GM18867 (cell line): ENCODE results near the gene OR2C1.

Source experiments
- ATAC-seq: cut with Tn5 transposase; IDR thresholded peaks from one replicate; pipeline ENCODE4 v1.9.1; 2021; ENCODE audit warnings: mild to moderate bottlenecking, moderate library complexity; ENCODE audit not compliant: unreplicated experiment

The OR2C1 gene

DNA sequence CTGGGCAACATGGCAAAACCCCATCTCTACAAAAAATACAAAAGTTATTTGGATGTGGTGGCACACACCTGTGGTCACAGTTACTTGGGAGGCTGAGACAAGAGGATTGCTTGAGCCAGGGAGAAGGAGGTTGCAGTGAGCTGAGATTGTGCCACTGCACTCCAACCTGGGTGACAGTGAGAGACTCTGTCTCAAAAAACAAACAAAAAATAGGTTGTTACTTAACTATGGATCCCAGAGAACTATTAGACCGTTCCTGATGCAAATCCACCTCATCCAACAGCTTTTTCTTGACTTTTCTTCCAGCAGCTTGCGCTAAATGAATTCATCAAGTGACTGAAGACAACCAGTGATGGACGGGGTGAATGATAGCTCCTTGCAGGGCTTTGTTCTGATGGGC lies at the start of gene OR2C1:
OR2C1 (plus strand) TSS at position 301 of the 400 bp plus-strand sequence; CDS start at position 353, 52 bp downstream.
- no peak for ATAC-seq

DNA sequence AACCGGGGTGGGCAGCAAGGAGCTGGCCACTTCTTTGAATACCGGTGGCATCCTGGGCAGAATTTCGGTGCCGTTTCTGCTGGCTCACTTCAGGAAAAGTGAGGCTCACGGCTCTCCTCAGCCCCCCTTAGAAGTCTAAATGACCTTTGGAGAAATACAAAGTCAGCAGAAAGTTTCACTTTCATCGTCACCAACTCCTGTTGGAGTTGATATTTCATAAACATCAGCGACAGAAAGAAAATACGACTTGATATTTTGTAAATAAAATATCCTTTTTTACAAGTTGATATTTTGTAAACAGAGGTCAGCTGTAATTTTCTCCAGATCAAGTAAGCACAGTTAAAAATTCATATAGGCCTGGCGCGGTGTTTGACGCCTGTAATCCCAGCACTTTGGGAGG lies 49.6 kb upstream of the OR2C1 start:
- no peak for ATAC-seq

DNA sequence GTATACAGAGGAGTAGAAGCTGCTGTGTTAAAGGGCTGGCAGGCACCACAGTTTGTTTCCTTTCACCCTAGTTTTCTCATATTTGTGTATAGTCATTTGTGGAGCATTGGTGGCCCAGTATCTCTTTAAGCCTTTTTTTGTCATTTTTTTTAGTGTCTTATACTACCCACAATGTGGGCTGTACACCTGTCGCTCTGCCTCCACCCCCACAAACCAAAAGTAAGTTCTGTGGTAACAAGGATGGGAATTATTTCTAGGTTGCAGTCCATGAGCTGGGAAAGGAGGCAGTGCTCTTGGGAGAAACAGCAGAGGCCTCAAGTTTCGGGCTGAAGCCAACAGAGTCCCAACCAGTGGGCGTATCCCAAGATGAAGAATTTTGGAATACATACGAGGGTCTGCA lies 44.2 kb upstream of the OR2C1 start:
- no peak for ATAC-seq

DNA sequence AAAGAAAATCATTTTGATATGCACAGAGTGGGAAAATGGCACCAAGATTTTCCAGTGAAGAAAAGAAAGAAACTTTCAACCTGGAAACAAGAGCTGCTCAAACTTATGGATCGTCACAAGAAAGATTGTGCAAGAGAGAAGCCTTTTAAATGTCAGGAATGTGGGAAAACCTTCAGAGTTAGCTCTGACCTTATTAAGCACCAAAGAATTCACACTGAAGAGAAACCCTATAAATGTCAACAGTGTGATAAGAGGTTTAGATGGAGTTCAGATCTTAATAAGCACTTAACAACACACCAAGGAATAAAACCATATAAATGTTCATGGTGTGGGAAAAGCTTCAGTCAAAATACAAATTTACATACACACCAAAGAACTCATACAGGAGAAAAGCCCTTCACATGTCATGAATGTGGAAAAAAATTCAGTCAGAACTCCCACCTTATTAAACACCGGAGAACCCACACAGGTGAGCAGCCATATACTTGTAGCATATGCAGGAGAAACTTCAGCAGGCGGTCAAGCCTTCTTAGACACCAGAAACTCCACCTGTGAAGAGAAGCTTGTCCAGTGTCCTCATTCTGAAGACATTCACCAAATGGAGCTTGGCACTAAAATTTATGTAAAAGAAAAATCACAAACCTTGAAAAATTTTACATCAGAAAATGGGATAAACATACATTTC lies 38.2 kb upstream of the OR2C1 start:
- no peak for ATAC-seq

DNA sequence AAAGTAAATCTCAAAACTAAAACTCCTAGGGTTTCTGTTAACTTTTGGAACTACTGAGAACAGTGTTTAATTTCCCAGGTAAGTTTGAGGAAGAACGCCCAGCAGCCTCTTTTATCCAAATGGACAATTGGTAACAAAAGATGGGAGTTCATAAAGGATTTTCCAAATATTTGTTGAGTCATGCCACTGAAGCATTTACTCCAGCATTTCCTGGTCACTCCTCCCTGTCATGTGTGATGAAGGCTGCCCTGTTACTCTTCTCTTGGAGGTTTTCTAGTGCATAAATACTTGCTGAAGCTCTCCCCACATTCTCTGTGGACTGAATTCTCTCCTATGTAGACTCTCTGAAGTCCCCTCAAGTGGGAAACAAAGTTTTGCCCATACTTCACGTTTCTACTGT lies 33.9 kb upstream of the OR2C1 start:
- ATAC-seq, result no peak

DNA sequence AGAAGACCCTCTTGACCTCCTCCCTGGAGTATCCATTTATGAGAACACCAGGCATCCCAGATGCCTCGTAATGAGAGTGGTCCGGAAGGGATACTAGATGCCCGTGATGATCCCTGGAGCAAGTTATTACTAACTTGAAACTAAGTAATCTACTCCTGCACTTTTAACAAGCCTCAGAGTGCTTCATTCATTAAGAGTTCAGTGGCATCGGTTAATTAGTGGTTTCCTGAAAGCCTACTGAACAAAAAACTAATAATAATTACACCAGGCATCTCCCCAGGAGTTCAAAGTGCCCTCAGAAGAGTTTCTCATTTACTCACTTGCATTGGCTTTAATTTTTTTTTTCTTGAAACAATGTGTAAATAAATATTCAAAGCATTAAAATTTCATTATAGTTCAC lies 28.2 kb upstream of the OR2C1 start:
- no peak for ATAC-seq

DNA sequence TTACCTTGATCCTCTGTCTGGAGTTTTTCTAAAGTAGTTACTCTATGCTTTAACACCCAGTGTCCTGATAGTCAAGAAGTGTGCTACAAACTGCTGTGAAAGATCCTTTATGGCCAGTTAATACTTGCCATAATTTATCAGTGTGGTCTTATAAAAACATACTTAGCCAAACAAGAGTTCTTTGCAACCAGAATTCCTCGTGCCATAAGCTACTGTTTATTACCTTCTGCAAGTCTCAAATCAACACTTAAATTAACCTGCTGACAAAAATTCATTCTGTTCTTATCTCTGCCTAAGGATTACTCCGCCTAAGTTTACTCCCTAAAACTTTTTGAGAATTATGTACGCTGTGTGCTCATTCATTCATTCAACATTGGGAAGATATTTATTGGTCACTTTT lies 27.6 kb upstream of the OR2C1 start:
- ATAC-seq, result no peak

DNA sequence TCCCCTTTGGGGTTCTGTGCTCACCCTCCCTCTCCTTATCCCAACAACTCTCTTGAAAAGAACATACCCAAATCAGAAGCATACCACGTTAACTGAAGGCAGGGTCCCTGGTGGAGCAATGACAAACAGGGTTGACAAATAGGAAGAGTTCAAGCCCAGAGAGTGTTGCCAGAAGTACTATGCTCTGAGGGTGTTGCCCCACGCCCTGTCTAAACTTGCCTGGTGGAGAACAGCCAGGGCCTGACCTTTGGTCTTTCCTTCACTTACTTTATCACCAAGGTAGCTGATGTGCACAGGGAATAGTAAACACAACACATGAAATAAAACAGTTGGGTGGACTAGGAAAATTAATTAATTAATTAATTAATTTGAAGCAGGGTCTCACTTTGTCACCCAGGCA lies 27.0 kb upstream of the OR2C1 start:
- ATAC-seq, result no peak

DNA sequence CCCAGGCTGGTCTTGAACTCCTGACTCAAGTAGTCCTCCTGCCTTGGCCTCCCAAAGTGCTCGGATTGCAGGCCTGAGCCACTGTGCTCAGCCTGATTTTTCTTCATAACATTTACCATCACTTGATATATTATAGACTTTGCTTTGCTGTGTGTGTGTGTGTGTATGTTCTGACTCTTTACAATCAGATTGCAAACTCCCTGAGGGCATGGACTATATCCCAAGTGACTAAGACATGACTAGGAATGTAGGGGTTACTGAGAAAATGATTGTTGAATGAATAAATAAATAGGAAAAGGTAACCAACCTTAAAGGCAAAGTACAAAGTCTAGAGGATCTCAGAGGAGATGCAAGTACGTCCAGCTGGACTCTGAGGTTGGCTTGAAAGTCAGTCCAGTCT lies 9.6 kb upstream of the OR2C1 start:
- ATAC-seq, result no peak

DNA sequence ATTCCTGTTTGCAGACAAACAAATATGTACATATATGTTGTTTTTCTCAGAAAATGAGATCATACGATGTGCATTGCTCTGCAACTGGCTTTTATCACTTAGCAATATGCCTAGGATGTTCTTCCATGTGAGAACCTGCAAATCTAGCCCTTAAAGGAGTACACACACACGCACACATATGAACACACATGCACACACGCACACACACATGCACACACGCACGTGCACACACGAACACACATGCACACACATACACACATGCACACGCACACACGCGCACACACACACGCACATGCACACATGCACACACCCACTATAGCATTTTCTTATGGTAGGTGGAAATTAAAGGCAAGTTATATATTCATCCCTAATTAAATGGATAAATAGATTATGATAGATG lies 8.1 kb upstream of the OR2C1 start:
- ATAC-seq, result no peak

DNA sequence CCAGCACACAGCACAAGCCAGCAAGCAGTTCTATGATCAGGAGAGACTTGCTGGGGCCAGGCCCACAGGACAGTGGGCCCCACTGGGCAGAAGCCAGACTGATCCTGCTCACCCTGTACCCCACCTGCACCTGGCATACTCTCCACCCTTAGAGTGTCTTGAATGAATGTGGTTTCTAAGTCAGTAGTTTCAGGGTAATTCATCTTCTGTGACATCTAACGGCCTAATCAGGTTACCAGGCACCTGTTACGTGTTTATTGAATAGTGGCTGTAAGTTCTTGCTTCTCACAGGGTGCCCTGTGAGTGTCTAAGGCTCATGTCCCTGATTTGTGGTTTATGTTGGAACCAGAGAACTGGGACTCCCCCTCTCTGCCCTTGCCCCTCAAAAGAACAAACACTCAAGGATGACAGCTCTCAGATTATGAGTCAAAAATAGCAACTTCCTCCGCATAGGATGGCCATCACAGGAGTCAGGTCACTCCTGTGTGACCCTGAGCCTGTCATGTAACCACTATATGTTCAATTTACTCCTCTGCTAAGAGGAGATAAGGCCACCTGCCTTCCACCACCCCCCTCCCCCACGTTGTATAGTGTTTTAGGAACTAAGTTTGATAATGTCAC lies 7.0 kb upstream of the OR2C1 start:
- ATAC-seq, result no peak

DNA sequence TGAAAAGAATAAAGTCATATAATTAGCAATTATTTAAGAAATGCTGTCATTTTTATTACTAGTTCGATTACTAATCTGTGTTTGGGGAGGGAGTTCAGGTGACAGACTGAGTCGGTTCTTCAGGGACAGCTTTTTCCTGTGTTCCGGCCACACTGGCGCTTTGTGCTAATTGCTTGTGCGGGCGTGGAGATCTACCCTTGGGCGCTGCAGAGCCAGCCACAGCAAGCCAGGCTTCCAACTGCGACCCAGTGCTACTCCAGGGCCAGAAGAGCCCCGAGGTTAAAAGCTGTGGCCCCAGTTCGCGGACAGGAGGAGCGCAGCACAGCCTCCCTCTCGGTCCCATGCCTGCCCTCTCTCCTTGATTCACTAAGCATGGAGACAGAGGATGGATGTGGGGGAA lies 6.5 kb upstream of the OR2C1 start:
- no peak for ATAC-seq

DNA sequence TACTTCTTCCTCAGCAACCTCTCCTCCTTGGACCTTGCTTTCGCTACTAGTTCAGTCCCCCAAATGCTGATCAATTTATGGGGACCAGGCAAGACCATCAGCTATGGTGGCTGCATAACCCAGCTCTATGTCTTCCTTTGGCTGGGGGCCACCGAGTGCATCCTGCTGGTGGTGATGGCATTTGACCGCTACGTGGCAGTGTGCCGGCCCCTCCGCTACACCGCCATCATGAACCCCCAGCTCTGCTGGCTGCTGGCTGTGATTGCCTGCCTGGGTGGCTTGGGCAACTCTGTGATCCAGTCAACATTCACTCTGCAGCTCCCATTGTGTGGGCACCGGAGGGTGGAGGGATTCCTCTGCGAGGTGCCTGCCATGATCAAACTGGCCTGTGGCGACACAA lies 429 bp downstream of the OR2C1 start:
- ATAC-seq, result no peak

DNA sequence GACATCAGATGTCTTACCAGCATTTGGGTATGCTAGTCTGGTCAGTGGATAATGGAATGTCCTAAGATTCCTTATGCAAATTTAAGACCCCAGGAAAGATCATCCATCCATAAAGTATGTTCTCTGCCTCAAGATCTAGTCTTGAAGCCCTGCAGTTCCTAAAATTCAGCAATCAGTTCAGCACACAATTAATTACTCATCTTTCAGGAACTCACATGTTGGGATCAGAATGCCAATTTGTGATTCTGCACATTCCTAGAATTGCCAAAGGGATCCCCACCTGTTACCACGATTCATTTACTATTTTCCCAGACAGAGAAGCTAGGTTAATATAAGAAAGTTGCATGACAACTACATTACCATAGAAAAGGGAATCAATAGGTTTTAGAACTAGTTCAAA lies 3.2 kb downstream of the OR2C1 start:
- no peak for ATAC-seq

DNA sequence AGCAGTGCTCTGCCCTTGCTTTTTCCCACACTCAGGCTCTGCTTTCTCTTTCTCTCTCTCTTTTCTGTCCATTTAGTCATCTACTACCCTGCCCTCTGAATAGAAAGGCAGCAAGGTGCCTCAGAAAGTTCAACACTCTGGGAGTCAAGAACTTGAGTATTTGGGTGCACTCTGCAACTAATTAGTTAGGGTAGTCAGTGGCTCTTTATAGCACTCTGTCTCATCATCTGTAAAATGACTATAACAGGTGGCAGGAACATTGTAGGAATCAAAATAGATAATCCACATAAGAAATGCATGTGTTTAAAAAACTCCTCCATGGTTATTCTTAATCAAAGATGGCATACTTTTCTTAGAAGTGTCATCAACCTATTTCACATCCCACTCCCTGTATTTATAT lies 7.2 kb downstream of the OR2C1 start:
- ATAC-seq, result no peak

DNA sequence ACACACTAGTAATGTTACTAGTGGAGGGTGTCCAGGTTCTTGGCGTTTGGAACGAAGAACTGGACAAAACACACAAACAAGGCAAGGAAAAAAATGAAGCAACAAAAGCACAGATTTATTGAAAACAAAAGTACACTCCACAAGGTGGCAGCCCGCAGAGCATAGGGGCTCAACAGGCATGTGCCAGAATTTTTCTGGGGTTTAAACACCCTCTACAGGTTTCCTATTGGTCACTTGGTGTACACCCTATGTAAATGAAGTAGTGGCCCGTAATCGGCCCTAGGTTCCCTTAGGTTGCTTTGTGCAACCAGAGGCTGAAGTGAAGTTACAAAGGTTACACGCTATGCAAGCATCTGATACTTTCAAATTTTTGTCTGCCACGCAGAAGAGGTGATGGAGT lies 8.1 kb downstream of the OR2C1 start:
- ATAC-seq, result no peak

DNA sequence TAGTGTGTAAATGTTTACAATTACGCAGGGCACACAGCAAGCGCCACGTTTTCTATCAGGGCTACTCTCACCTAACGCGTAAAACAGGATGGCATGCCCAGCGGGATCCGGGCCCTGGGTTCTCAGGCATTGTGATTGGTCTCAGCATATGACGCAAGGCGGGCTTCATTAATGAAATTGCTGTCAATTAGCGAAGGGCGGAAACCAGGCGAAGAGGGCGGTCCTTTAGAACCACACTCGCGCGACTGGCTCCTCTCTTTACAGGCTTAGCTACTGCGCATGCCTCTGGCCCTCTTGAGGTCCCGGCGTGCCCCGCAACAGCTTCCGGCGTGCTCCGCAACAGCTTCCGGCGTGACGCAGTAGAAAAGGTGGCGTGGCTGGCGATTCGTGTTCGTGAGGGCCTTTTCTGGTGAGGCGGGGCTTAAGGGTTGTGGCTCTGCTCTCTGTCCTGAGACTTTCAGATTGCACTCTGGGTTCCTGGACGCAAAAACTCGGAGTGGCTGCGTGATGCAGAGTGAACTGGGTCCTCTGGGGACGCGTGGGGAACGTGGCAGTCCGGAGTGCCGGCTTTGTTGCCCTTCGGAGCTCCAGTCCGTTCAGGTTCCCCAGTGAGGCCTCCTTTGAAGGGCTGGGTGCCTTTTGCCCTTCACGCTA lies 9.2 kb downstream of the OR2C1 start:
- peak; percentile 69 for ATAC-seq

DNA sequence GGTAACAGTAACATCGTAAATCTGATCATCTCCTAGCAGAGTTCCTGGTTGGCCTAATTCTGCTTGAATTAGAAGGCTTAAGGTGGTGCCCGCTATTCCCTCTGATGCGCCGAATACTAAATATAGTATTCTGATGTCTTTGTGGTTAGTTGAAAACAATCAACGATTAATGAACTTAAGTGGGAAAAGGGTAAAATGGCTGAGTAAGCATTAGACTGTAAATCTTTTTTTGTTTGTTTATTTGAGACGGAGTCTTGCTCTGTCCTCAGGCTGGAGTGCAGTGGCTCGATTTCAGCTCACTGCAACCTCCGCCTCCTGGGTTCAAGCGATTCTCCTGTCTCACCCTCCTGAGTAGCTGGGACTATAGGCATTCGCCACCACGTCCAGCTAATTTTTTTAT lies 13.4 kb downstream of the OR2C1 start:
- ATAC-seq, result no peak

DNA sequence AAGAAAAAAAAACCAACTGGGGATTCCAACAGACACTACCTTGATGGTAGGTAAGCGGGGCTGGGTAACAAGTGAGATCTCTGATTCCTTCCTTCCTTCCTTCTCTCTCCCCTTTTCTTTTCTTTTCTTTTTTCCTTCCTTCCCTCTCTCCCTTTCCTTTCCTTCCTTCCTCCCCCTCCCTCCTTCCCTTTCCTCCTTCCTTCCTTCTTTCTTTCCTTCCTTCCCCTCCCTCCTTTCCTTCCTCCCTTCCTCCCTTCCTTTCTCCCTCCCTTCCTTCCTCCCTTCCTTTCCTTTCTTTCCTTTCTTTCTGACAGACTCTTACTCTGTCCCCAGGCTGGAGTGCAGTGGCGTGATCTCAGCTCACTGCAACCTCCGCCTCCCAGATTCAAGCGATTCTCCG lies 20.0 kb downstream of the OR2C1 start:
- ATAC-seq, result no peak

DNA sequence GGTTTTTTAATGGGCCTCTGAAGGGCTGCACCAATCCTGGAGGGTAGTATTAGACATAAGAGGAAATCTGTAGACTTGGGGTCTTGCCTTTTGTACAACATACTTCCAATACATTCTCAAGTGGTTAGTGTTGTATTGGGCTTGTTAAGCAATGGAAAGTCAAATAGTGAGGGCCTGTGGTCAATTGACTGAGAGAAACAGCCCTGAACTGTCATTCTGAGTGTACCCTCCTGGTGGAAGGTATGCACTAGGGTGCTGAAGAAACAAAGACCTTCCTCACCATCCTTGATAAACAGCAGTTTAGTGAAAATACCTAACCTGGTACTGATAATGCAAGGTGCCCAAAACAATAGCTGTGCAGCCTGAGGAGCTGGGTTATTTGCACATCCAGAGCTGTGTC lies 22.2 kb downstream of the OR2C1 start:
- ATAC-seq, result no peak

DNA sequence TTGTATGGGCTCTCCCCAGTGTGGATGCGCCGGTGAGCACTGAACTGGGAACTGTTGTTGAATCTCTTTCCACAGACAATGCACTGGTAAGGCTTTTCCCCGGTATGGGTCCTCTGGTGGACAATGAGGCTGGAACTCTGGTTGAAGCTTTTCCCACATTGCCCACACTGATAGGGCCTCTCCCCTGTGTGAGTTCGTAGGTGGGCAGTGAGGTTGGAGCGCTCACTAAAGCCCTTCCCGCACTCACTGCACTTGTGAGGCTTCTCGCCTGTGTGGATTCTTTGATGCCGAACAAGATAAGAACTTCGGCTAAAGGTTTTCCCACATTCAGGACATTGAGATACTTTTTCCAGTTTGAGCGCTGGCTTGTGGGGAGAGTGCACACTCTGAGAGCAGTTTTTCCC lies 27.4 kb downstream of the OR2C1 start:
- no peak for ATAC-seq

DNA sequence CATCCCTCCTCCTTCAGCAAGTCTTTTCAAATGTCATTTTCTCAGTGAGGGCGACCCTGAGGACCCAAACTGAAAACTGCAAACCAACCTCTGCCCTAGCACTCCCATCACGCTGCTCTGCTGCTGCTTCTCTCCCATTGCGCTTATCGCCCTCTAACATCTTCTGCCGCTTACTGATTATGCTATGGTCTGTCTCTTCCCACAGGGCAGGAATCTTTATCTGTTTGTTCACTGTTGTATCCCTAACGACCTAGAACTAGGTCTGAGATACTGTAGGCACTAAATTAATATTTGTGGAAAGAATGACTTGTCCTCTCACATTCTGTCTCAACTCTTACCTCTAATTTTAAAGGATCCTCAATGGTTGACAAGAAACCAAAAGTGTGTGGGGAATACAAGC lies 32.6 kb downstream of the OR2C1 start:
- no peak for ATAC-seq
